GM23338 (cell line): ENCODE results near the gene MYO5B. TPM values are rescaled to one million over a fixed set of nuclear protein-coding genes. Genes with fewer than 3 reads are reported as not detected.

ENCODE experiments used
- ATAC-seq: fragments of 200-7000 bp; cut with Tn5 transposase; 3 replicates; pipeline ENCODE4 v1.9.1; 2020
- DNase-seq: peaks from one replicate; pipeline ENCODE4 v3.0.0-alpha.2; 2015; ENCODE audit warnings: low spot score
- H2AFZ ChIP-seq: fragments of 200-600 bp; sonication (generic); 2 replicates; pipeline ENCODE4 v1.8.0; 2016; ENCODE audit warnings: antibody characterized with exemption, mild to moderate bottlenecking, moderate library complexity
- H3F3A ChIP-seq: fragments of 200-600 bp; sonication (generic); replicated peaks from 2 replicates; pipeline ENCODE4 v1.8.0; 2017; ENCODE audit warnings: antibody characterized with exemption, mixed run types, low read depth
- H3K27ac ChIP-seq: fragments of 200-600 bp; sonication (generic); 2 replicates; pipeline ENCODE4 v1.6.1; 2016; ENCODE audit warnings: low read depth
- H3K27me3 ChIP-seq: fragments of 200-600 bp; sonication (generic); 2 replicates; pipeline ENCODE4 v1.8.0; 2016; ENCODE audit warnings: mild to moderate bottlenecking, mixed run types, moderate library complexity; ENCODE audit not compliant: insufficient read depth
- H3K36me3 ChIP-seq: fragments of 200-600 bp; sonication (generic); 2 replicates; pipeline ENCODE4 v1.8.0; 2016; ENCODE audit warnings: mild to moderate bottlenecking; ENCODE audit not compliant: insufficient read depth
- H3K4me1 ChIP-seq: fragments of 200-600 bp; sonication (generic); 2 replicates; pipeline ENCODE4 v1.8.0; 2016; ENCODE audit warnings: mild to moderate bottlenecking, moderate library complexity; ENCODE audit not compliant: insufficient read depth
- H3K4me2 ChIP-seq: fragments of 200-600 bp; sonication (generic); 2 replicates; pipeline ENCODE4 v1.7.1; 2017; ENCODE audit warnings: mixed run types
- H3K4me3 ChIP-seq: fragments of 200-600 bp; sonication (generic); 2 replicates; pipeline ENCODE4 v1.6.1; 2016; ENCODE audit warnings: mixed run types
- H3K79me2 ChIP-seq: fragments of 200-600 bp; sonication (generic); replicated peaks from 2 replicates; pipeline ENCODE4 v1.8.0; 2017; ENCODE audit warnings: mild to moderate bottlenecking; ENCODE audit not compliant: insufficient read depth
- H3K9me2 ChIP-seq: fragments of 200-600 bp; sonication (generic); 2 replicates; pipeline ENCODE4 v1.8.0; 2017; ENCODE audit not compliant: insufficient read depth
- H4K20me1 ChIP-seq: fragments of 200-600 bp; sonication (generic); replicated peaks from 2 replicates; pipeline ENCODE4 v1.8.0; 2017; ENCODE audit warnings: mild to moderate bottlenecking; ENCODE audit not compliant: insufficient read depth
- H3K27ac Mint-ChIP-seq: 2 replicates; pipeline ENCODE4 v1.8.0; 2020; ENCODE audit warnings: inconsistent platforms, mild to moderate bottlenecking, moderate library complexity, mixed read lengths
- H3K27me3 Mint-ChIP-seq: 3 replicates; pipeline ENCODE4 v1.8.0; 2022; ENCODE audit warnings: low read depth, mild to moderate bottlenecking, moderate library complexity, mixed read lengths, inconsistent platforms; ENCODE audit not compliant: insufficient read depth, poor library complexity
- H3K36me3 Mint-ChIP-seq: 3 replicates; pipeline ENCODE4 v1.8.0; 2021; ENCODE audit warnings: low read depth, mild to moderate bottlenecking, inconsistent platforms, moderate library complexity, mixed read lengths
- H3K4me1 Mint-ChIP-seq: 3 replicates; pipeline ENCODE4 v1.8.0; 2020; ENCODE audit warnings: mild to moderate bottlenecking, inconsistent platforms, mixed read lengths
- H3K4me3 Mint-ChIP-seq: 3 replicates; pipeline ENCODE4 v1.8.0; 2021; ENCODE audit warnings: moderate library complexity, mild to moderate bottlenecking, inconsistent platforms, mixed read lengths
- H3K9me3 Mint-ChIP-seq: 3 replicates; pipeline ENCODE4 v1.8.0; 2020; ENCODE audit warnings: moderate library complexity, mild to moderate bottlenecking, inconsistent platforms, mixed read lengths
- CREB1 ChIP-seq: fragments of 250-450 bp; sonication (Bioruptor Pico); IDR thresholded peaks from 2 replicates; pipeline ENCODE4 v1.5.0; 2020; ENCODE audit warnings: low read depth, mild to moderate bottlenecking, moderate library complexity
- CTCF ChIP-seq, 2 experiments: fragments of 200-600 bp in 1 of 2; sonication (generic) in 1 of 2; conservative IDR thresholded peaks; 2 replicates each; pipeline versions ENCODE4 v1.5.1 to v1.6.1; 2016 to 2017; ENCODE audit warnings: antibody characterized with exemption in 2 of 2, low read depth in 2 of 2, mild to moderate bottlenecking in 2 of 2, moderate library complexity in 1 of 2
- ETS1 ChIP-seq: IDR thresholded peaks from 2 replicates; pipeline ENCODE4 v1.6.1; 2016; ENCODE audit warnings: antibody characterized with exemption
- EZH2 ChIP-seq: fragments of 200-600 bp; sonication (generic); IDR thresholded peaks from one replicate; pipeline ENCODE4 v1.8.0; 2017; ENCODE audit warnings: antibody characterized with exemption, mild to moderate bottlenecking, low read depth; ENCODE audit not compliant: unreplicated experiment
- EZH2phosphoT487 ChIP-seq: fragments of 200-600 bp; sonication (generic); IDR thresholded peaks from one replicate; pipeline ENCODE4 v1.8.1; 2018; ENCODE audit warnings: antibody characterized with exemption; ENCODE audit not compliant: unreplicated experiment
- JUNB ChIP-seq: IDR thresholded peaks from one replicate; pipeline ENCODE4 v1.6.1; 2016; ENCODE audit warnings: antibody characterized with exemption; ENCODE audit not compliant: unreplicated experiment
- NANOG ChIP-seq: IDR thresholded peaks from 2 replicates; pipeline ENCODE4 v1.6.1; 2016; ENCODE audit warnings: antibody characterized with exemption, borderline replicate concordance
- POLR2AphosphoS5 ChIP-seq: IDR thresholded peaks from 2 replicates; pipeline ENCODE4 v1.6.1; 2016; ENCODE audit warnings: antibody characterized with exemption, low read depth
- REST ChIP-seq: IDR thresholded peaks from one replicate; pipeline ENCODE4 v1.6.1; 2018; ENCODE audit warnings: antibody characterized with exemption; ENCODE audit not compliant: unreplicated experiment
- STAT1 ChIP-seq: IDR thresholded peaks from one replicate; pipeline ENCODE4 v1.6.1; 2016; ENCODE audit warnings: antibody characterized with exemption; ENCODE audit not compliant: unreplicated experiment
- ZNF114 ChIP-seq: fragments of 250-450 bp; sonication (Bioruptor Pico); IDR thresholded peaks from 2 replicates; pipeline ENCODE4 v1.5.0; 2020; ENCODE audit warnings: mild to moderate bottlenecking, moderate library complexity
- ZNF331 ChIP-seq: fragments of 250-450 bp; sonication (Bioruptor Pico); IDR thresholded peaks from 2 replicates; pipeline ENCODE4 v1.5.0; 2020; ENCODE audit warnings: low read depth, mild to moderate bottlenecking, moderate library complexity
- ZNF462 ChIP-seq: fragments of 250-450 bp; sonication (Bioruptor Pico); IDR thresholded peaks from 2 replicates; pipeline ENCODE4 v1.5.0; 2020; ENCODE audit warnings: mild to moderate bottlenecking, moderate library complexity
- polyA plus RNA-seq: library from polyadenylated mRNA; unstranded; fragments of >200 nt; fragmentation: Nextera tagmentation; extraction: Ambion mirVana; gene quantifications from 2 replicates; pipeline ENCODE4 v1.2.1, GENCODE V29; 2016
- total RNA-seq: library from RNA; depleted of rRNA; stranded (reverse); fragments of >200 nt; shearing (Covaris generic); gene quantifications from 2 replicates; pipeline ENCODE4 v1.2.3, GENCODE V29; 2014

Gene MYO5B
- total and polyA plus RNA-seq, 2 experiments from 2014 or later: 3.2 to 19.1 TPM

GRCh38 chr18:50083708-50084107, 111.2 kb downstream of the MYO5B start:
- Histone ChIP-seq H3K4me1 (no peaks in the 10 kb centered on the region), H2AFZ (no peak overlapping the region), H4K20me1 (no peaks in the 10 kb centered on the region), H3K27me3 (no peaks in the 10 kb centered on the region), H3K4me3 (no peak overlapping the region), H3K79me2 (no peaks in the 10 kb centered on the region), H3K4me2 (no peak overlapping the region), H3K9me2 (no peaks in the 10 kb centered on the region), H3K27ac (no peak overlapping the region), H3F3A (no peaks in the 10 kb centered on the region), H3K36me3 (no peaks in the 10 kb centered on the region)
- Mint-ChIP-seq H3K4me3 (no peak overlapping the region), H3K36me3 (no peaks in the 10 kb centered on the region), H3K27ac (no peak overlapping the region), H3K27me3 (peaks cover 2% of the 10 kb centered on the region), H3K9me3 (no peaks in the 10 kb centered on the region), H3K4me1 (peaks cover 2% of the 10 kb centered on the region; the same call in 1 of the 3 replicates)
- ATAC-seq (no peak), DNase-seq (no peak)
- no peak for TF ChIP-seq ZNF462 (CRISPR knock-in tag)
- TF ChIP-seq CREB1 (CRISPR knock-in tag): no peak
- no peak for TF ChIP-seq REST
- TF ChIP-seq ZNF114 (CRISPR knock-in tag): no peak
- TF ChIP-seq JUNB: no peak
- TF ChIP-seq ZNF331 (CRISPR knock-in tag): no peak
- no peak for TF ChIP-seq STAT1
- no peak for TF ChIP-seq ETS1
- no peak for TF ChIP-seq POLR2AphosphoS5
- TF ChIP-seq NANOG: no peak
- TF ChIP-seq CTCF (conservative IDR thresholded peaks at IDR 0.05; ENCODE audit: low read depth in 2 of 2): no peak
- no peak for TF ChIP-seq EZH2
- no peak for TF ChIP-seq EZH2phosphoT487
